ENCODE results near the gene SH3BP5L.
"Not testable (repeated sequence)": the region's sequence is repeated elsewhere in the genome, so short reads cannot be mapped to it uniquely, and the experiment has no call there.

The SH3BP5L gene

GRCh38 chr1:248810000-248810726 is 15.6 kb downstream of the SH3BP5L start:
- DNase-seq (ENCODE audit: low read depth): no peak

DNA sequence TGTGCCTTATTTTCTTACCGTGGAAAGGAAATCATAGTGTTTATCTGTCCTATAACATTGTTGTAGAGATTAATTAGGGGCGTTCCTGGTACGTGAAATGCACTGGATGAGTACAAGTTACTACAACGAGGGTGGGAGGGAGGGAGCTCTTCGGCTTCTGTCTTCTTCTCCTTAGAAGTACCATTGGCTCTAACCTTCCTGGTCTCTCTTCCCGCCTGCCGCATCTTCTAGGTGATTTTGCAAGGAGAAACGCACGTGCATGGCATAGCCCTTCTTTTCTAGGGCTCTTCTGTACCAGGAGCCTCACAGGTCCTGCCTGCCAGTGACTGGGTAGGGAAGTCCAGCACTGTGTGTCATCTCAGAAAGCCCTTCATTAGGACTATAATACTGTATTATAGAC is 16.8 kb downstream of the SH3BP5L start:
- no peak for DNase-seq (ENCODE audit: low read depth)

DNA sequence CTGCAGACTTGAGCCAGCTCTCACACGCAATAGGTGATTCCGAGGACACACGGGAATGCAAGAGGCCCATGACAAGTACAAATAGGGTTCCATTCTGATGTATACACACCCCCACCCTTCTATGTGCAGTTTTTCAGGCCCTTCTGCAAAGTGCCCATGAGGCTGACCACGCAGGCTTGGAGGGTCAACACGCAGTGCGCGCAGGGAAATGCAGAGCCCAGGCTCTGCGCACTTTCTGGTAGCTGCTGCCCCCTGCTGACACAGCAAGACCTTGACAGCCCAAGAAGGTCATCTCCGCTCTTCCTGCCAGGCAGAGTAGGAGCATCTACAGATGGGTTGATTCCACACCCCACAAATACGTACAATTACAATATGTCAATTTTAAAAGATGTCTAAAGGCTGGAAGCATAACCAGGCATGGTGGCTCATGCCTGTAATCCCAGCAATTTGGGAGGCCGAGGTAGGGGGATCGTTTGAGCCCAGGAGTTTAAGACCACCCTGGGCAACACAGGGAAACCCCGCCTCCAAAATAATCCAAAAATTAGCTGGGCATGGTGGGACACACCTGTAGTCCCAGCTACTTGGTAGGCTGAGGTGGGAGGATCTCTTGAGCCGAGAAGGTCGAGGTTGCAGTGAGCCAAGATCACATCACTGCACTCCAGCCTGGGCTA is 18.5 kb downstream of the SH3BP5L start:
- DNase-seq (ENCODE audit: low read depth): no peak

GRCh38 chr1:248805876-248806275 is 19.8 kb downstream of the SH3BP5L start:
- no peak for DNase-seq (ENCODE audit: low read depth)

GRCh38 chr1:248804771-248805681 is 20.7 kb downstream of the SH3BP5L start:
- DNase-seq (ENCODE audit: low read depth): no peak

GRCh38 chr1:248803501-248803900 is 22.2 kb downstream of the SH3BP5L start:
- DNase-seq (ENCODE audit: low read depth): not testable (repeated sequence)

- DNase-seq (ENCODE audit: low read depth): no peak
These were observed 23.3 kb downstream of the SH3BP5L start for GRCh38 chr1:248802454-248802853.

DNA sequence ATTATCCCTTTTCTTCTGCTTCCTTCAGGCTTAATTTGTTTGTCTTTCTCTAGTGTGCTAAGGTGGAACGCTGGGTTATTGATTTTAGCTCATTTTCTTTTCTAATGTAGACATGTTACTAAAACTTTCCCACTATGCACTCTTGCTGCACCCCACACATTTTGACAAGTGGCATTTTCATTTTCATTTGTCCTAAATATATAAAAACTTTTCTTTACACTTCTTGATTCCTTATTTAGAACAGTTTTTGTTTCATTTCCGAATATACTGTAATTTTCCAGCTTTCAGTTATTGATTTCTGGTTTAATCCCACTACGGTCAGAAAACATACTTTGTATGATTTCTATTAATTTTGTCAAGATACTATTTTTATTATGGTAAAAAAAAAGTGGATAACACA is 25.3 kb downstream of the SH3BP5L start:
- no peak for DNase-seq (ENCODE audit: low read depth)

- no peak for DNase-seq (ENCODE audit: low read depth)
These were observed 26.9 kb downstream of the SH3BP5L start for GRCh38 chr1:248798791-248799190.

DNA sequence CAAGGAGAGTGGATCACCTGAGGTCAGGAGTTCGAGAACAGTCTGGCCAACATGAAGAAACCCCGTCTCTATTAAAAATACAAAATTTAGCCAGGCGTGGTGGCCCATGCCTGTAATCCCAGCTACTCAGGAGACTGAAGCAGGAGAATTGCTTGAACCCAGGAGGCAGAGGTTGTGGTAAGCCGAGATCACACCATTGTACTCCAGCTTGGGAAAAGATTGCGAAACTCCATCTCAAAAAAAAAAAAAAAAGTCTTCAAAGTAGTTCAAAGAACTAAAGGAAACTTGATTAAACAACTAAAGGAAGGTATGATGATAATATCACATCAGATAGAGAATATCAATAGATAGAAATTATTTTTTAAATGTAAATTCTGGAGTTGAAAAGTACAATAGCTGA is 31.1 kb downstream of the SH3BP5L start:
- DNase-seq (ENCODE audit: low read depth): not testable (repeated sequence)

DNA sequence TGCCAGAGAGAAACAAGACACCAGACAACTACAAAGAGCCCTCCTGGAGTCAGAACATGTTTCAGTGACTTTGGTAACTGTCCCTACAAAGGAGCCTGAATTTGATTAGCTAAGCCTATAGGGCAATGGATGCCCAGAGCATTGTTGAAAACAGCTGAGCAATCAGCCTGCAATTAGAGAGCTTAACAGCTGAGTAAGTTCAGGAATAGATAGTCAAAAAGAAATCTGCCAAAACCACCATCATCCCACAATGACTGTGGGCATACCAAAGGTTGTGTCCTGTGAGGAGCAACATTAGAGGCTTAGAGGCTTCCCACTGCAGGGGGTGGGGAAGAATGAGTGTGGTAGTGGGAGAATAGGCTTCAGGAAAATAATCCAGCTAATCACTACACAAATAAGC is 32.1 kb downstream of the SH3BP5L start:
- no peak for DNase-seq (ENCODE audit: low read depth)

DNA sequence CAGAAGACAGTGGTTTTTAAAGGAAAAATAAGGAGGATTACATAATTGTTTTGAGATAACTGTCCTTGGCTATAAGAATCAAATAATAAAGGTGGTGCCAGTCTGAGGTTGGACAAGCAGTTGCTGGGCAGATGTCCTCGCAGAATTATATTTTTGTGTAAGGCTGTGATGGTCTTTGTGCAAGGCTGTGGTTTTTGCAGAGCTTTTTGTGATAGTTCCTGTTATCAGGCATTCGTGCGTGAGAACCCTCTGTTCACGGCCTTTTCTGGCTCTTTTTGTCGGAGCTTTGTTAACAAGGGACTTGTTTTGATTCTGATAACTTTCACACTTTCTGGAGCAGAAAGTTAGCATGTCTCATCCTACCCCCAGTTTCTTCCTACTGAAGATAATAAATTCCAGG is 33.4 kb downstream of the SH3BP5L start:
- no peak for DNase-seq (ENCODE audit: low read depth)

GRCh38 chr1:248791010-248791409 is 34.7 kb downstream of the SH3BP5L start:
- DNase-seq (ENCODE audit: low read depth): no peak

DNA sequence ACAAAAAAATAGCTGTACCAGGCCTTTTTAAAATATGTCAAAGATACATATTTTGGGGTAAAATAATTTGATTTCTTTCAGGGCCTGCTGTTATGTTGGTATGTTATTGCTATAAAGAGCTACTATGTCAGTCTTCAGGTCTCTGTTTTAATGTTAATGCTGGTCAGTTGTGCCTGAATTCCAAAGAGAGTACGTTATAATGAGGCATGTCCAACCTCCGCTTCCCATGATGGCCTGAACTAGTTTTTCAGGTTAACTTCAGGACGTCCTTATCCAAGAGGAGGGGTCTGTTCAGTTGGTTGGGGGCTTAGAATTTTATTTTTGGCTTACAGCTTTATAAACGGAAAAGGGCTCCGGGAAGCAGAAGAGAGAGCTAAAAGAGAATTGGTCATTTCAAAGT is 35.3 kb downstream of the SH3BP5L start:
- DNase-seq (ENCODE audit: low read depth): no peak

DNA sequence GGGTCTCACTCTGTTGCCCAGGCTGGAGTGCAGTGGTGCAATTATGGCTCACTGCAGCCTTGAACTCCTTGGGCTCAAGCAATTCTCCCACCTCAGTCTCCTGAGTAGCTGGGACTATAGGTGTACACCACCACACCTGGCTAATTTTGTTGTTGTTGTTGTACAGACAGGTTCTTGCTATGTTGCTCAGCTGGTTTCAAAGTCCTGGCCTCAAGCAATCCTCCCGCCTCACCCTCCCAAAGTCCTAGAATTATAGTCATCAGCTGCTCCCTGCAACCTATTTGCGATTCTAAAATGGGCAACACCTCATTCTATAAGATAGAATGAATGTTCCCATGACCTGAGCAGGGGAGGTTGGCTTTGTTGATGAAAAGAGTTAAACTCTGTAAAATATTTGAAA is 36.4 kb downstream of the SH3BP5L start:
- DNase-seq (ENCODE audit: low read depth): not testable (repeated sequence)

DNA sequence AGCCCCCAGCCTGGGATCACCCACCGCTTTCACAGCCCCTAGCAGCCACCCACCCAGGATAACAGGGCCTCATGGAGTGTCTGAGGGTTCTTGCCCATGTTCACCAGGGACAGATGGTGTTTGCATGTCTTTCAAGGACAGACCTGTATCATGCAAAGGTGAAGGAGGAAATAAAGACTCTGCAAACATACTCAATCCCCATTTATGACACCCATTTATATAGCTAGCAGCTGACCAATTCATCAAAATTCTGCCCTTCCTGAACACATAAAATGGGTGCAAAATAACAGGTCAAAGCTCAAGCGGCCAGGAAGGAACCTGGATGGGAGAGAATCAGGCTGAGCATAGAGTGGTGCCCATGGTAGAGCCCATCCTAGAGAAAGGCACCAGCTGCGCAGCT is 37.4 kb downstream of the SH3BP5L start:
- DNase-seq (ENCODE audit: low read depth): no peak

GRCh38 chr1:248787430-248787829 is 38.3 kb downstream of the SH3BP5L start:
- no peak for DNase-seq (ENCODE audit: low read depth)

GRCh38 chr1:248786156-248786555 is 39.6 kb downstream of the SH3BP5L start:
- DNase-seq (ENCODE audit: low read depth): no peak

GRCh38 chr1:248783367-248783766 is 42.3 kb downstream of the SH3BP5L start:
- DNase-seq (ENCODE audit: low read depth): no peak

DNA sequence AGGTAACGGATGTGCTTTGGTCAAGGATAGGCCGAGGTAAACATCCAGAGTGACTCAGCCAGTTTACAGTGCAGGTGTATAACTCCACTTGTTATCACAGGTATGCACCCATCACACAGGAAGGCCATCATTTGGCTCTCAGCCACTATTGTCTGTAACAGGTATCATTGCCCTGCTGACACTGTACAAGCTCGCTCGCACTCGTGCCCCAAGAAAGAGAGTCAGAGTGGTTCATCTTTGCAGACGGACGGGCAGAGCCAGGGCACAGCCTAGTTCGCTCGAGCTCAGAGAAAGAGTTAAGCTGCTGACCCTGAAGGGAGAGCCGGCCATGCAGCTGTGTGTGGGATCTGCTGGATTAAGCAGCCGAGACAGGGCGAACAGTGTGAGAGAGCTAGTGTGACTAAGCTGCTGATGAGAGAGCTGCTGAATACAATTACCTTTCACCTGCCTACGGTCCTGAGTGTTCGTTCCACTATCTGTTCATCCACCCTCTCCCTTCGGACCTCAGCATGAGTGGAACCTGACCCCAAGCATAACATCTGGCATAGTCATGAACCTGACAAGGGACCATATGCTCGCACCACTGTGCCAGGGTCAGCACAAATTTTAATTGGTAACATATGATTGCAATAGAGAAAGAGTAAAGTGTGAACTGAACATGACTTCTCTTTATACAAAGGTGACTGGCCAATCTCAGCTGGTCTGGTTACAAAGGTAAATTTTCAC is 43.1 kb downstream of the SH3BP5L start:
- no peak for DNase-seq (ENCODE audit: low read depth)

DNA sequence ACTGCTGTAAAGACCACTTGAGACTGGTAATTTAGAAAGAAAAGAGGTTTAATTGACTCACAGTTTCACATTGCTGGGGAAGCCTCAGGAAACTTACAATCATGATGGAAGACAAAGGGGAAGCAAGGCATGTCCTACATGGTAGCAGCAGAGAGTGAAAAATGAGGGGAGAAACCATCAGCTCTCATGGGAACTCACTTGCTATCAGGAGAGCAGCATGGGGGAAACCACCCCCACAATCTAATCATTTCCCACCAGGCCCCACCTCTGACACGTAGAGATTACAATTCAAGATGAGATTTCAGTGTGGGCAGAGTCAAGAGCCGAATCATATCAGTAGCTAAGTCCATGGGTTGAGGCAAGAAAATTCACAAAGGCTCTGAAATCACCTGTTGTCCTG is 46.4 kb downstream of the SH3BP5L start:
- no peak for DNase-seq (ENCODE audit: low read depth)

DNA sequence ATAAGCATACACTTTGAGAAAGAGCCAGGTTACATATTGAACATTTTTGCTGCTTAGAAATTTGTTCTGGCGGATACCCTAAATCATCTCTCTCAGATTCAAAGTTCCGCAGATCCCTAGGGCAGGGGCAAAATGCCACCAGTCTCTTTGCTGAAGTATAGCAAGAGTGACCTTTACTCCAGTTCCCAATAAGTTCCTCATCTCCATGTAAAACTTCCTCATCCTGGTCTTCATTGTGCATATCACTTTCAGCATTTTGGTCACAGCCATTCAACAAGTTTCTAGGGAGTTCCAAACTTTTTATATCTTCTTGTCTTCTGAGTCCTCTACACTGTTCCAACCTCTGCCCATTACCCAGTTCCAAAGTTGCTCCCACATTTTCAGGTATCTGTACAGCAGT is 46.8 kb downstream of the SH3BP5L start:
- DNase-seq (ENCODE audit: low read depth): no peak

Data from GM04503 (cell line).